ENCODE data around the gene IGSF1. TPM values are rescaled to one million over a fixed set of nuclear protein-coding genes. Genes with fewer than 3 reads are reported as not detected.

The IGSF1 gene
- total RNA-seq, 1 donor from 2014 or later: 19.2 TPM

DNA sequence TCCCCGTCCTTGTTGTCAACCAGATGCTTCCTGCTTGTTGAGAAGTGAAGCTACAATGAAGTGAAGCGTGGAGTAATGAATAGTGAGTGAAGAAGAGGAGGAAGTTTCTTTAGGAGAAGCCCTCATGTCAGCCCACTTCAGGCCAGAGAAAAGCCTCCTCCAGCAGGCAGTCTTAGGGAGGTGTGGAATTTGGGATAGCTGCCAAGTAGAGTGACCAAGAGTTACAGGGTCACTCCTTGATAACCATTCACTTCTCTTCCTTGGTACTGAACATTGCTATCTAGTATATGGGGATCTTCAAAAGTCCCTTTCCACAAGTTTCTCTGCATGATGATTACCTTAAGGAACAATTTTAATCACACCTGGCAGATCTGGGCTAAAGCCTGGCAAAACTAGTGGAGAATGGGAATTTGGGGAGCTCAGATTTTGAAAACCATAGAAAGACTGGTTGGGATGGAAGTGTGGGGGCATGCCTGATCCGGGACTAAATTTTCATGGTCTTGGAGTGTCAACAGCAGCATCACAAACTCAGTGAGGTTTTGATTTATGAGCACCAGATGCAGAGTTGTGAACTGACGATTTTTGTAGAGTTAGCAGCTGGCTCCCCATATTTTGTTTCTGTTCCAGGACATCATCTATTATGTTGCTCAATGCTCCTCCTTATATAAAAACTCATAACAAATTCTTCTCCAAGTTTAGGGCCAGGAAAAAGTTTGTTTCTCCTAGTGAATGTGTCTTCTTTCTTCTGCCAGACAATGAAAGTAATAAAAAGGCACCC is 53.1 kb downstream of the IGSF1 start:
- Mint-ChIP-seq H3K27me3 (no peaks in the 10 kb centered on the region), H3K4me1 (ENCODE audit: unreplicated experiment) (no peaks in the 10 kb centered on the region), H3K27ac (no peak overlapping the region), H3K4me3 (no peak overlapping the region), H3K36me3 (no peaks in the 10 kb centered on the region), H3K9me3 (no peaks in the 10 kb centered on the region)
- no peak for DNase-seq (ENCODE audit: extremely low spot score, unreplicated experiment)
- TF ChIP-seq, protein P1, sequence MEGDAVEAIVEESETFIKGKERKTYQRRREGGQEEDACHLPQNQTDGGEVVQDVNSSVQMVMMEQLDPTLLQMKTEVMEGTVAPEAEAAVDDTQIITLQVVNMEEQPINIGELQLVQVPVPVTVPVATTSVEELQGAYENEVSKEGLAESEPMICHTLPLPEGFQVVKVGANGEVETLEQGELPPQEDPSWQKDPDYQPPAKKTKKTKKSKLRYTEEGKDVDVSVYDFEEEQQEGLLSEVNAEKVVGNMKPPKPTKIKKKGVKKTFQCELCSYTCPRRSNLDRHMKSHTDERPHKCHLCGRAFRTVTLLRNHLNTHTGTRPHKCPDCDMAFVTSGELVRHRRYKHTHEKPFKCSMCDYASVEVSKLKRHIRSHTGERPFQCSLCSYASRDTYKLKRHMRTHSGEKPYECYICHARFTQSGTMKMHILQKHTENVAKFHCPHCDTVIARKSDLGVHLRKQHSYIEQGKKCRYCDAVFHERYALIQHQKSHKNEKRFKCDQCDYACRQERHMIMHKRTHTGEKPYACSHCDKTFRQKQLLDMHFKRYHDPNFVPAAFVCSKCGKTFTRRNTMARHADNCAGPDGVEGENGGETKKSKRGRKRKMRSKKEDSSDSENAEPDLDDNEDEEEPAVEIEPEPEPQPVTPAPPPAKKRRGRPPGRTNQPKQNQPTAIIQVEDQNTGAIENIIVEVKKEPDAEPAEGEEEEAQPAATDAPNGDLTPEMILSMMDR (conservative IDR thresholded peaks at IDR 0.05): no peak

DNA sequence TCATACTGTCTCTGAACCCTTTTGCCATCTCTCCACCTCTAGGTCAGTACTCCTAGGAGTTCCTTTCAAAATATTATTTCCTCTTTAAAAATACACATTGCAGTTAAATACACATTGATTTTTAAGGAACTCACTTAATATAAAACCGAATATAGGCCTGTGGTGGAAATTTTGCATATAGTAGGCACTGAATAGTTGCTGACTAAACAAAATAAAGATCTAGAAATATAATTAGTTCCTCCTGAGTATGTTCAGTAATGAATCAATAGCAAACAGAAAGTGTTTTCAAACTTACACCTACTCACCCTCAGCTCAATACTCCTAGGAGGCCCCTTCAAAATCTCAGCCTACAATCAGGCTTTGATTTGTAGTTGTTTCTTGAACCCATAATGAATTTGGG is 61.5 kb downstream of the IGSF1 start:
- no peaks in the 10 kb centered on the region for H3K9me3 Mint-ChIP-seq
- TF ChIP-seq, protein P1 (conservative IDR thresholded peaks at IDR 0.05): no peak
- H3K27ac Mint-ChIP-seq: no peak overlapping the region
- no peaks in the 10 kb centered on the region for H3K36me3 Mint-ChIP-seq
- no peaks in the 10 kb centered on the region for H3K4me1 Mint-ChIP-seq (ENCODE audit: unreplicated experiment)
- no peak overlapping the region for H3K4me3 Mint-ChIP-seq
- DNase-seq (ENCODE audit: extremely low spot score, unreplicated experiment): no peak
- peaks cover 7% of the 10 kb centered on the region for H3K27me3 Mint-ChIP-seq

DNA sequence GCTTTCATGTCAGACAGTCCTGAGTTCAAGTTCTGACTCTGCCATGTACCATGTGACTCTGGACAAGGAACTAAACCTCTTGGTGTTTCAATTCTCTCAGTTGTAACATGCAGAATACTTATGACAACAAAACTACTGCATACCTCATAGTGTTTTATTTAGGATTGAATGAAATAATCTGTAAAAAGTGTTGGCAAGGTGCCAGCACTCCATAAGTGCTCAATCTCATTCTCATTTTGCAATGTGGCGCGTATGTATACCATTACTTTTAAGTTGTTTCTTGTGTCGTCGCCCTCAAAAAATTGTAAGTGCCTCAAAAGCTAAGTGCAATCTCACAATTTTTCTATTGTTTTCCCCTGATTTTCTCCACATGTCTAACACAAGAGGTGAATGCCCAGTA is 62.5 kb downstream of the IGSF1 start:
- no peak overlapping the region for H3K4me3 Mint-ChIP-seq
- TF ChIP-seq, protein P1 (conservative IDR thresholded peaks at IDR 0.05): no peak
- no peak overlapping the region for H3K27ac Mint-ChIP-seq
- peaks cover 7% of the 10 kb centered on the region for H3K27me3 Mint-ChIP-seq
- DNase-seq (ENCODE audit: extremely low spot score, unreplicated experiment): no peak
- no peaks in the 10 kb centered on the region for H3K36me3 Mint-ChIP-seq
- H3K4me1 Mint-ChIP-seq (ENCODE audit: unreplicated experiment): no peaks in the 10 kb centered on the region
- H3K9me3 Mint-ChIP-seq: no peaks in the 10 kb centered on the region

DNA sequence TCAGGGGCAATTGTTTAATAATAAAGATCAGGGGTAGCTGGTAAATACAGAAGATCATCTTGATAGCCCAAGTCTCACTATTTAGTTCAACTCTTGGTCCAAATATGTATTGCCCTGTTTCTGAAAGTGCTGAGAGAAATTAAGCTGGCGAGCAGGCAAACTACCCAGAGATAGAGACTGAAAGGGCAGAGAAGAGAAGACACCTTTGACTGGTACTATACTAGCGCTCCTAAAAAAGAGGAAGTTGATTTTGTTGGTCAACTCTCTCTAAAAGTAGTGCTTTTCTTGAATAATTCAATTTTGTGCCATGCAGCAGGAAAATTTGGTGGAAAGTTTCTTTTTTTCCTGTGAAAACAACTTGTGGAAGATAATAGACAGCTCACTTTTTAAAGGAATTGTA is 64.0 kb downstream of the IGSF1 start:
- Mint-ChIP-seq H3K36me3 (no peaks in the 10 kb centered on the region), H3K27ac (no peak overlapping the region), H3K9me3 (no peaks in the 10 kb centered on the region), H3K4me3 (no peak overlapping the region), H3K27me3 (peaks cover 10% of the 10 kb centered on the region), H3K4me1 (ENCODE audit: unreplicated experiment) (no peaks in the 10 kb centered on the region)
- no peak for DNase-seq (ENCODE audit: extremely low spot score, unreplicated experiment)
- TF ChIP-seq, protein P1 (conservative IDR thresholded peaks at IDR 0.05): no peak

Other genes starting within 250 kb of the IGSF1 start
- 0.92 and 1.6 TPM in 2 replicates for gene ARHGAP36, start 231.0 kb downstream of the IGSF1 start, total RNA-seq (ENCODE audit: low replicate concordance)